GM12875 (cell line): Measurements from ENCODE around the gene ATG16L1.

Experiments
- H3K4me3 ChIP-seq: one replicate; pipeline ENCODE4 v1.5.1; 2011; ENCODE audit warnings: low read depth, low read length, control low read depth
- TF ChIP-seq, protein P1 (sequence below): IDR thresholded peaks from 2 replicates; pipeline ENCODE4 v1.5.1; 2011; ENCODE audit warnings: low read depth, mild to moderate bottlenecking, control low read depth, inconsistent platforms, low read length, moderate library complexity, borderline replicate concordance; ENCODE audit not compliant: insufficient read depth

The ATG16L1 gene

DNA sequence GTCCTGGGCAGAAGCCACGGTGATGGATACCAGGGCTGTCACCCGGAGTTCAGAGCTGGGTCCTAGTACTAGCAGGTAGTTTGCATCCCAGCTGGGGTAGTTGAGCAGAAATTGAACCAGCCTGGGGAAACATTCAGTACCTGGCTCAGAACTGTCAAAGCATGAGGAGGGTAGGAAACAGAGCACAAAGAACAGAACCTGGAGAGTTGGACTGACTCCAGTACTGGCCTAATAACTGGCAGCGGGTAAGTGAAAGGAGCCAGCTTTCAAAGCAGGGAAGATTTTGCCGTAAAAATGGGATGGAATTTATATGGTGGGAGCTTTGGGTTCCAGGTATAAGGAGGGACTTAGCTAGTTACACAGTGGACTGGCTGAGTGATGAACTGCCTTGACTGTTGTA lies 23.8 kb downstream of the ATG16L1 start:
- no peak overlapping the region for H3K4me3 ChIP-seq
- TF ChIP-seq, protein P1, sequence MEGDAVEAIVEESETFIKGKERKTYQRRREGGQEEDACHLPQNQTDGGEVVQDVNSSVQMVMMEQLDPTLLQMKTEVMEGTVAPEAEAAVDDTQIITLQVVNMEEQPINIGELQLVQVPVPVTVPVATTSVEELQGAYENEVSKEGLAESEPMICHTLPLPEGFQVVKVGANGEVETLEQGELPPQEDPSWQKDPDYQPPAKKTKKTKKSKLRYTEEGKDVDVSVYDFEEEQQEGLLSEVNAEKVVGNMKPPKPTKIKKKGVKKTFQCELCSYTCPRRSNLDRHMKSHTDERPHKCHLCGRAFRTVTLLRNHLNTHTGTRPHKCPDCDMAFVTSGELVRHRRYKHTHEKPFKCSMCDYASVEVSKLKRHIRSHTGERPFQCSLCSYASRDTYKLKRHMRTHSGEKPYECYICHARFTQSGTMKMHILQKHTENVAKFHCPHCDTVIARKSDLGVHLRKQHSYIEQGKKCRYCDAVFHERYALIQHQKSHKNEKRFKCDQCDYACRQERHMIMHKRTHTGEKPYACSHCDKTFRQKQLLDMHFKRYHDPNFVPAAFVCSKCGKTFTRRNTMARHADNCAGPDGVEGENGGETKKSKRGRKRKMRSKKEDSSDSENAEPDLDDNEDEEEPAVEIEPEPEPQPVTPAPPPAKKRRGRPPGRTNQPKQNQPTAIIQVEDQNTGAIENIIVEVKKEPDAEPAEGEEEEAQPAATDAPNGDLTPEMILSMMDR = no peak

DNA sequence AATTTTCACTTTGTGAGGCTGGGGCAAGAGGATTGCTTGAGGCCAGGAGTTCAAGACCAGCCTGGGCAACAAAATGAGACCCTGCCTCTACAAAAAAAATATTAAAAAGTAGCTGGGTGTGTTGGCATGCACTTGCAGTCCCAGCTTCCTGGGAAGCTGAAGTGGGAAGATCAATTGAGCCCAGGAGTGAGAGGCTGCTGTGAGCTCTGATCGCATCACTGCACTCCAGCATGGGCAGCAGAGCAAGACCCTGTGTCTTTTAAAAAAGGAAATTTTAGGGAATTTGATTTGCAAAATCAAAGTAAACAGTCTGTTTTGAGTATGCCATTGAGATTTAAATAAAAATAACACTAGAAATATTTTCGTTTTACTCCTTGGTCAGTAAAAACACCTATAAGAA lies 27.4 kb downstream of the ATG16L1 start:
- no peak overlapping the region for H3K4me3 ChIP-seq
- TF ChIP-seq, protein P1 = no peak

DNA sequence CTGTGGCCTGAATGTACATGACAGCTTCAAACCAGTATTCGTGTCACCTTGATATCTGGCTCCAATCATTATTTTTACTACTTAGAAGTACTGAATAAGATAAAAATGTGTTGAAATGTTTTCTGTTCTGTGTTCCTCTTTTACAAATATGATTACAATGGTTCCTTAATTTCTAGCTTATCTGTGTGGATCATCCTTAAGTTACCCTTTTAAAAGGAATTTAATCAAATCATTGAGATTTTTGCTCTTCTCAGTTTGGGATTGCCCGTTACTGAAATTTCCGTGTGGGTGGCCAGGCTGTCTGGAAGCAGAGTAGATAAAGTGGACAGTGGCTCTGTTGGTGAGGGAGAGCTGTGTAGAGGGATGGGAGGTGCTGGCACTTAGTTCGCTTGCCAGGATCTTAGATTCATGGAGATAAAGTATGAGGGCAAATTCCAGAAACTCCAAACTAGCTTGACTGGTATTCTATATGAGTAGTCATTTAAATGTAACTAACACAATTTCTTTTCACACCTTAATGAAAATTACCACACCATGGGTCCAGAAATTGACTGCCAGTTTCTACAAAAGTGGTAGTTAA lies 28.7 kb downstream of the ATG16L1 start:
- H3K4me3 ChIP-seq = no peak overlapping the region
- TF ChIP-seq, protein P1 = no peak

DNA sequence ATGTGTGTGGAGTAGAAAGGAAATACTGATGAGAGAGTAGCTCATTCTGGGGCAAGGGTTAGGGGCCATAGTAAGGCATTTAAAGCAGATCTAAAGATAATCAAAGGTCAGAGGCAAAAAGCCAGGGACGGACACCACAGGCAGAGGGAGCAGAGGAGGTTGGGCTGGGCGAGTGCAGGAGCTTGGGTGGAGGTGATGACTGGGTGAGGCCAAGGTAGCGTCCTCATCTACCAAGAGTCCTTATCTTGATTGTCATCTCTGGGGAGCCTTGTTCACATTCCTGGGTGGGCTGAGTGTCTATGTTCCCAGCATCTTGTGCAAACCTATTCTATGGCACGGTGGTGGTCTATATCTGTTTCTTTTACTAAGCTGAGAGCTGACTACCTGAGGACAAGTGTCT lies 30.1 kb downstream of the ATG16L1 start:
- H3K4me3 ChIP-seq = no peak overlapping the region

DNA sequence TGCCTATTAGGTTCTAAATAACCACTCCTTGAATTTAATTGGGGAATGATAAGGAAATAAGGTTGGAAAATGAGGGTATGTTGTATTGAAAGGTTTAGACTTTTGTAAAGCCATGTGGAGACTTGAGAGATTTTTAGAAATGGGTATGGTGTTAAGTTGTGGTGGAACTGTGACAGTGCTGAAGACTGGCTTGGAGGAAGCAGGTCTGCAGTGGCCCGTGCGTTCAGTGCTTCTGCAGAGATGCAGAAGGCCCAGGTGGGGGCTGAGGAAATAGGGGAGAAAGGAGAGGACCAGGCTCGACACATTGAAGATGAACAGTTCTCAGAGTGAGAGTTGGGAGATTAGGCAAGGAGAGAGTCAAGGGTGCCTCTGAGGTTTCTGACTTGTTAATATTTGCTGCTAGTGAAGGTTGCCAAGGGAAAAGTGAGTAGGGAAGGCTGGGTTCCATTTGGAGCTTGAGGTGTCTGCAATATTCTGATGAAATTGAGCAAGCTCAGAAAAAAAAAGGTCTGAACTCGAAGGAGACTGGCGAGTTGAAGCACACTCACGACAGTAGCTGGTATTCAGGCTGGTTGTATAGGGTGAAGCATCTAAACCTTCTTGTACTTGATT lies 30.6 kb downstream of the ATG16L1 start:
- TF ChIP-seq, protein P1 = no peak
- no peak overlapping the region for H3K4me3 ChIP-seq

More for the DNA sequence above, 30.1 kb downstream of the ATG16L1 start:
- TF ChIP-seq, protein P1 = no peak

DNA sequence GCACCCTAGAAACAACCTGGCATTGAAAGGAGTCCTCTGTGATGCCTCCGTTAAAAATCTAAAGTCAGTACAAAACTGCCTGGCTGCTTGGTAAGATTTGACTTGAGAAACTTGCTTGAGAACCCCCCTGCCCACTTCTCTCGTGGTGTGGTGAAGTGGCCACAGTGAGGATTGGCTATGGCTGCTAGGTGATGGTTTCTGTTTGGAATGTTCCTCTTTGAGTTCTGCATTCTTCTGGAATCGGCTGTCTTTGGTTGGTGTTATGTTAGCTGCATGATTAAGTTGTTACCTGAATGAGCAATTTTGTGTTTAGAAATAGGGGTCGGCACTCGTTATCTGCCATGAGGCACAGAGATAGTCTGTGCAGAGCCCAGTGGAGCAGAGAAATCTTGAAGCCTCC lies 34.4 kb downstream of the ATG16L1 start:
- no peak overlapping the region for H3K4me3 ChIP-seq
- TF ChIP-seq, protein P1 = no peak

DNA sequence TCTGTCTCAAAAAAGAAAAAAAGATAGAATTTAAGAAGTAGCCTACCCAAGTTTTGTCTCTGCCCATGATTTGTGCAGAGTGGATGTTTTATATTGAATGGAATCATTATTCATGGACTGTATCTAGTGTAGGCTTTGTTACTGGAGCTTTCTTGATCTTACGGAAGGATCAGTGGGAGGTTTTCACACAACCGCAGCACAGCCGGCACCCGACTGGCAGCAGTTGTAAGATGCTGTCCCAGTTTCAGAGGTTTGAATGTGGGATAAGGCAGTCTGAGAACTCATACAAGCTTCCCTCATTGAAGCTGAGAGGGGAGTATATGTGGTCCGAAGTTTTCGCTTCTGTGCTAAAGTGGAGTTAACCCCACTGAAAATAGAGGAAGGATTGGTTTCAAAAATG lies 36.4 kb downstream of the ATG16L1 start:
- TF ChIP-seq, protein P1 = no peak
- no peak overlapping the region for H3K4me3 ChIP-seq
